Fibroblast of lung (primary cell): ENCODE data around the gene SIPA1L3. TPM values are rescaled to one million over a fixed set of nuclear protein-coding genes. Genes with fewer than 3 reads are reported as not detected.

Experiments used
- DNase-seq, 2 donors: peaks; one replicate each; pipeline versions ENCODE4 v3.0.0 to v3.0.0-alpha.2; 2010; ENCODE audit warnings: low read depth in 2 of 2
- H2AFZ ChIP-seq: 2 replicates; pipeline ENCODE4 v1.5.1; 2012; ENCODE audit warnings: low read length, control low read depth, inconsistent platforms
- H3K27ac ChIP-seq: 2 replicates; pipeline ENCODE4 v1.5.1; 2011; ENCODE audit warnings: low read length, control low read depth; ENCODE audit not compliant: insufficient read depth
- H3K27me3 ChIP-seq: 2 replicates; pipeline ENCODE4 v1.5.1; 2011; ENCODE audit warnings: mild to moderate bottlenecking, low read length; ENCODE audit not compliant: control insufficient read depth, insufficient read depth
- H3K36me3 ChIP-seq: 2 replicates; pipeline ENCODE4 v1.5.1; 2011; ENCODE audit warnings: low read length; ENCODE audit not compliant: control insufficient read depth, insufficient read depth
- H3K4me1 ChIP-seq: 2 replicates; pipeline ENCODE4 v1.5.1; 2011; ENCODE audit warnings: low read length; ENCODE audit not compliant: control insufficient read depth, insufficient read depth; ENCODE audit errors: extremely low read depth
- H3K4me2 ChIP-seq: 2 replicates; pipeline ENCODE4 v1.5.1; 2011; ENCODE audit warnings: low read length, control low read depth; ENCODE audit not compliant: insufficient read depth; ENCODE audit errors: extremely low read depth
- H3K4me3 ChIP-seq, 4 experiments: fragments of 200-600 bp in 1 of 4; sonication (generic) in 1 of 4; replicated peaks in 1 of 4; 2 replicates each; pipeline ENCODE4 v1.5.1; 2011 to 2016; ENCODE audit warnings: low read length in 4 of 4, low read depth in 3 of 4, mild to moderate bottlenecking in 3 of 4, control low read depth in 2 of 4, inconsistent platforms in 1 of 4, mixed read lengths in 1 of 4; ENCODE audit not compliant: insufficient read depth in 1 of 4; ENCODE audit errors: control extremely low read depth in 1 of 4
- H3K79me2 ChIP-seq: 2 replicates; pipeline ENCODE4 v1.5.1; 2012; ENCODE audit warnings: mild to moderate bottlenecking, low read length, inconsistent platforms; ENCODE audit not compliant: control insufficient read depth, insufficient read depth
- H3K9ac ChIP-seq: 2 replicates; pipeline ENCODE4 v1.5.1; 2011; ENCODE audit warnings: mild to moderate bottlenecking, low read length, control low read depth; ENCODE audit not compliant: insufficient read depth
- H3K9me3 ChIP-seq: 2 replicates; pipeline ENCODE4 v1.5.1; 2012; ENCODE audit warnings: low read depth, low read length; ENCODE audit not compliant: control insufficient read depth, insufficient read depth
- H4K20me1 ChIP-seq: 2 replicates; pipeline ENCODE4 v1.5.1; 2011; ENCODE audit warnings: low read length; ENCODE audit not compliant: control insufficient read depth, insufficient read depth; ENCODE audit errors: extremely low read depth
- EZH2 ChIP-seq: IDR thresholded peaks from 2 replicates; pipeline ENCODE4 v1.5.1; 2012; ENCODE audit warnings: low read length, control low read depth, mild to moderate bottlenecking; ENCODE audit errors: missing control alignments
- polyA plus RNA-seq, 2 donors: library from polyadenylated mRNA; depleted of rRNA in 1 of 2; stranded (reverse) in 1 of 2; unstranded in 1 of 2; fragments of >200 nt; gene quantifications; 2 replicates each; pipeline ENCODE4 v1.2.1, GENCODE V29; 2011 to 2012; ENCODE audit warnings: missing spikeins in 1 of 2
- total RNA-seq: library from RNA; depleted of rRNA; stranded (reverse); fragments of >200 nt; gene quantifications from 2 replicates; pipeline ENCODE4 v1.2.1, GENCODE V29; 2014
- TF ChIP-seq, protein P1 (sequence below), 2 donors: IDR thresholded peaks in 1 of 2; conservative IDR thresholded peaks in 1 of 2; 1 replicate in 1 of 2; 2 replicates in 1 of 2; pipeline ENCODE4 v1.5.1; 2011 to 2012; ENCODE audit warnings: low read length in 2 of 2, control low read depth in 1 of 2, inconsistent platforms in 1 of 2, low read depth in 1 of 2, mild to moderate bottlenecking in 1 of 2

SIPA1L3 gene
- total and polyA plus RNA-seq, 2 donors (not counting 1 experiment from before 2014, with no cell fraction given): 3.7 to 10.1 TPM

DNA sequence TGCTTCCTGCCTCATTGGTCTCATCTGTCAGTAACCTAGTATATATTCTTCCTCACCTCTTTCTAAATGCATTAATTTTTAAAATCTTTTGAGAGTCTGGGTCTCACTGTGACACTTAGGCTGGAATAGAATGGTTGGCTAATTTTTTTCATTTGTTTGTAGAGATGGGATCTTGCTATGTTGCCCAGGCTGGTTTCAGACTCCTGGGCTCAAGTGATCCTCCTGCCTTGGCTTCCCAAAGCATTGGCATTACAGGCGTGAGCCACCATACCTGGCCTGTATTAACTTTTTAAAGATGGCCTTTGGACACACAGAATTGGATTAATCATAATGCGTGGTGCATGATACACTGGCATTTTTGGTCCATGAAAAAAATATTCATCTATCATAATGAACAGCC is 29.9 kb downstream of the SIPA1L3 start:
- H3K9ac ChIP-seq: no peak overlapping the region
- TF ChIP-seq EZH2: no peak
- TF ChIP-seq, protein P1, sequence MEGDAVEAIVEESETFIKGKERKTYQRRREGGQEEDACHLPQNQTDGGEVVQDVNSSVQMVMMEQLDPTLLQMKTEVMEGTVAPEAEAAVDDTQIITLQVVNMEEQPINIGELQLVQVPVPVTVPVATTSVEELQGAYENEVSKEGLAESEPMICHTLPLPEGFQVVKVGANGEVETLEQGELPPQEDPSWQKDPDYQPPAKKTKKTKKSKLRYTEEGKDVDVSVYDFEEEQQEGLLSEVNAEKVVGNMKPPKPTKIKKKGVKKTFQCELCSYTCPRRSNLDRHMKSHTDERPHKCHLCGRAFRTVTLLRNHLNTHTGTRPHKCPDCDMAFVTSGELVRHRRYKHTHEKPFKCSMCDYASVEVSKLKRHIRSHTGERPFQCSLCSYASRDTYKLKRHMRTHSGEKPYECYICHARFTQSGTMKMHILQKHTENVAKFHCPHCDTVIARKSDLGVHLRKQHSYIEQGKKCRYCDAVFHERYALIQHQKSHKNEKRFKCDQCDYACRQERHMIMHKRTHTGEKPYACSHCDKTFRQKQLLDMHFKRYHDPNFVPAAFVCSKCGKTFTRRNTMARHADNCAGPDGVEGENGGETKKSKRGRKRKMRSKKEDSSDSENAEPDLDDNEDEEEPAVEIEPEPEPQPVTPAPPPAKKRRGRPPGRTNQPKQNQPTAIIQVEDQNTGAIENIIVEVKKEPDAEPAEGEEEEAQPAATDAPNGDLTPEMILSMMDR (conservative IDR thresholded peaks at IDR 0.05 in 1 of 2, IDR thresholded peaks at IDR 0.05 in 1 of 2; ENCODE audit: low read depth in 1 of 2, low read length in 2 of 2): no peak

GRCh38 chr19:37938353-37938752 is 31.3 kb downstream of the SIPA1L3 start:
- Histone ChIP-seq H2AFZ (no peak overlapping the region), H3K9ac (no peak overlapping the region), H3K79me2 (peaks cover 15% of the 10 kb centered on the region), H3K36me3 (no peaks in the 10 kb centered on the region), H3K4me3 (no peak overlapping the region), H3K27ac (no peak overlapping the region), H3K4me1 (no peaks in the 10 kb centered on the region), H3K27me3 (no peaks in the 10 kb centered on the region), H4K20me1 (no peaks in the 10 kb centered on the region), H3K4me2 (no peak overlapping the region), H3K9me3 (no peaks in the 10 kb centered on the region)
- TF ChIP-seq EZH2: no peak
- TF ChIP-seq, protein P1 (conservative IDR thresholded peaks at IDR 0.05 in 1 of 2, IDR thresholded peaks at IDR 0.05 in 1 of 2; ENCODE audit: low read depth in 1 of 2, low read length in 2 of 2): no peak
- DNase-seq: no peak

More for the DNA sequence above, 29.9 kb downstream of the SIPA1L3 start:
- no peak overlapping the region for H3K27ac ChIP-seq
- DNase-seq: no peak
- no peaks in the 10 kb centered on the region for H4K20me1 ChIP-seq
- H3K36me3 ChIP-seq: no peaks in the 10 kb centered on the region
- no peak overlapping the region for H3K4me3 ChIP-seq
- H3K79me2 ChIP-seq: peaks cover 17% of the 10 kb centered on the region
- H3K4me2 ChIP-seq: no peak overlapping the region
- no peaks in the 10 kb centered on the region for H3K27me3 ChIP-seq
- H2AFZ ChIP-seq: no peak overlapping the region
- H3K9me3 ChIP-seq: no peaks in the 10 kb centered on the region
- H3K4me1 ChIP-seq: peaks cover under 1% of the 10 kb centered on the region

GRCh38 chr19:37941782-37942515 is 34.9 kb downstream of the SIPA1L3 start:
- no peaks in the 10 kb centered on the region for H3K36me3 ChIP-seq
- H4K20me1 ChIP-seq: no peaks in the 10 kb centered on the region
- H3K4me1 ChIP-seq: no peaks in the 10 kb centered on the region
- H3K79me2 ChIP-seq: peaks cover 2% of the 10 kb centered on the region
- H3K9me3 ChIP-seq: no peaks in the 10 kb centered on the region
- TF ChIP-seq EZH2: no peak
- TF ChIP-seq, protein P1 (conservative IDR thresholded peaks at IDR 0.05 in 1 of 2, IDR thresholded peaks at IDR 0.05 in 1 of 2; ENCODE audit: low read depth in 1 of 2, low read length in 2 of 2): no peak
- H3K27ac ChIP-seq: no peak overlapping the region
- no peak overlapping the region for H3K9ac ChIP-seq
- no peak overlapping the region for H2AFZ ChIP-seq
- no peak for DNase-seq
- H3K27me3 ChIP-seq: no peaks in the 10 kb centered on the region
- H3K4me3 ChIP-seq: no peak overlapping the region
- no peak overlapping the region for H3K4me2 ChIP-seq
